Right atrium auricular region (tissue), 2 donors: Measurements from ENCODE around the gene KRTAP10-1. TPM values are rescaled to one million over a fixed set of nuclear protein-coding genes. Genes with fewer than 3 reads are reported as not detected.

Source experiments
- DNase-seq: peaks from one replicate; pipeline ENCODE4 v3.0.0-alpha.2; 2019; ENCODE audit warnings: low spot score
- H3K27ac ChIP-seq, 2 donors: fragments of 200-600 bp; sonication (generic); 1 replicate in 1 of 2; 2 replicates in 1 of 2; pipeline ENCODE4 v1.5.1; 2016 to 2019
- H3K27me3 ChIP-seq, 2 donors: fragments of 200-600 bp; sonication (generic); one replicate each; pipeline versions ENCODE4 v1.5.1 to v1.6.0; 2017 to 2019
- H3K36me3 ChIP-seq: fragments of 200-600 bp; sonication (generic); one replicate; pipeline ENCODE4 v1.5.1; 2016
- H3K4me1 ChIP-seq, 2 donors: fragments of 200-600 bp; sonication (generic); one replicate each; pipeline versions ENCODE4 v1.5.1 to v1.6.0; 2017 to 2019
- H3K4me3 ChIP-seq, 2 donors: fragments of 200-600 bp; sonication (generic); 1 replicate in 1 of 2; 2 replicates in 1 of 2; pipeline ENCODE4 v1.5.1; 2017 to 2019; ENCODE audit warnings: mild to moderate bottlenecking in 1 of 2, moderate library complexity in 1 of 2
- H3K9me3 ChIP-seq, 2 donors: fragments of 200-600 bp; sonication (generic); one replicate each; pipeline ENCODE4 v1.5.1; 2019
- CTCF ChIP-seq, 2 donors: fragments of 200-600 bp; sonication (generic); IDR thresholded peaks; one replicate each; pipeline ENCODE4 v1.5.1; 2019; ENCODE audit warnings: antibody characterized with exemption in 2 of 2
- total RNA-seq, 2 donors: library from RNA; depleted of rRNA; stranded (reverse); fragments of >200 nt; gene quantifications; one replicate each; pipeline ENCODE4 v1.1.0, GENCODE V29; 2016

The KRTAP10-1 gene
- total RNA-seq, 2 donors from 2014 or later, result not detected

DNA sequence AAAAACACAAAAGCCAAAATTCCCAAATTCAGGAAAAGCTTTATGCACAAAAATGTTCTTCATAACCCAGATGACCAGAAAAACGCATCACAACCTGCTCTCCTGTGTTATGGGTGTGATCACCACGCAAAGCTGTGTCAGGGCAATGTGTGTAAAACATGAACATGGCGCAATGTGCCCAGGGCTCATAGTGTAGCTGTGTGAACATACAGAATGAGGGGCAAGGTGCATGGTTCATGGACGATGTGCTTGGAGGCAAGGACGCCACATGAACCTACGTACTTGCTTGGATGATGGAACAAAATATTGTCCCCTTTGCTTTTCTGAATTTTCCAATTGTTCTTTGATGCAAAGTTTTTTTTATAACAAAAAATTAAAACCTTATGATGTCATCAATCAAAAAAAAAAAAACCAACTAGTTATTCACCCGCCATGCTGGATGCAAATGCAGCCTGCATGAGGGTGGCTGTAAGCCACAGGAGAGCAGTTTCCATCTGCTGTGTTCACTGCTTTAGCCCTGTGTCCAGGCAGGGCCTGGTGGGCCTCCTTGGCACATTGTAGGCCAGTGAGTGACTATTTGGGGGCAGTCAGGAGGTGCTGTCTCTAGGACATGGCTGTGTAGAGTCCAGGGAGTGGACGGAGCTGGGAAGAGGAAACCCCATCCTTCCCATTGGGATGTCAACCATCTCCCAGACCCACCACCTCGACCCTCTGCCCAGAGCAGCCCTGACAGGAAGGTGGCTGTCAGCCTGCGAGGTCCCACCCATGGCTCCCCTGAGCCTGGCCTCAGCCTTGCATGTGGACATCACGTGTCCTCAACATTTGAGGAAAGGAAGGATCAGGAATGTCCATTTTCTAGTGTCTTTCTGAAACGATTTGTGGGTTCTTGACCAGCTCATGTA, 13.6 kb downstream of the KRTAP10-1 start:
- Histone ChIP-seq H3K4me3 (no peak overlapping the region), H3K36me3 (no peaks in the 10 kb centered on the region), H3K27ac (no peak overlapping the region), H3K4me1 (no peaks in the 10 kb centered on the region), H3K9me3 (no peaks in the 10 kb centered on the region), H3K27me3 (no peaks in the 10 kb centered on the region)
- no peak for TF ChIP-seq CTCF (IDR thresholded peaks at IDR 0.05)
- no peak for DNase-seq

GRCh38 chr21:44525391-44526095, 14.5 kb downstream of the KRTAP10-1 start:
- Histone ChIP-seq H3K27me3 (no peaks in the 10 kb centered on the region), H3K4me1 (no peaks in the 10 kb centered on the region), H3K36me3 (no peaks in the 10 kb centered on the region), H3K27ac (no peak overlapping the region), H3K9me3 (no peaks in the 10 kb centered on the region), H3K4me3 (no peak overlapping the region)
- DNase-seq, result no peak
- TF ChIP-seq CTCF (IDR thresholded peaks at IDR 0.05), result no peak

GRCh38 chr21:44524414-44525371, 15.3 kb downstream of the KRTAP10-1 start:
- TF ChIP-seq CTCF (IDR thresholded peaks at IDR 0.05), result no peak
- H3K4me3 ChIP-seq, result no peak overlapping the region
- DNase-seq, result no peak
- H3K27ac ChIP-seq, result no peak overlapping the region
- H3K4me1 ChIP-seq, result no peaks in the 10 kb centered on the region
- H3K36me3 ChIP-seq, result no peaks in the 10 kb centered on the region
- H3K9me3 ChIP-seq, result no peaks in the 10 kb centered on the region
- H3K27me3 ChIP-seq, result no peaks in the 10 kb centered on the region

GRCh38 chr21:44523567-44524413, 16.2 kb downstream of the KRTAP10-1 start:
- Histone ChIP-seq H3K27me3 (no peaks in the 10 kb centered on the region), H3K36me3 (no peaks in the 10 kb centered on the region), H3K4me1 (no peaks in the 10 kb centered on the region), H3K27ac (no peak overlapping the region), H3K4me3 (no peak overlapping the region), H3K9me3 (no peaks in the 10 kb centered on the region)
- no peak for DNase-seq
- no peak for TF ChIP-seq CTCF (IDR thresholded peaks at IDR 0.05)

DNA sequence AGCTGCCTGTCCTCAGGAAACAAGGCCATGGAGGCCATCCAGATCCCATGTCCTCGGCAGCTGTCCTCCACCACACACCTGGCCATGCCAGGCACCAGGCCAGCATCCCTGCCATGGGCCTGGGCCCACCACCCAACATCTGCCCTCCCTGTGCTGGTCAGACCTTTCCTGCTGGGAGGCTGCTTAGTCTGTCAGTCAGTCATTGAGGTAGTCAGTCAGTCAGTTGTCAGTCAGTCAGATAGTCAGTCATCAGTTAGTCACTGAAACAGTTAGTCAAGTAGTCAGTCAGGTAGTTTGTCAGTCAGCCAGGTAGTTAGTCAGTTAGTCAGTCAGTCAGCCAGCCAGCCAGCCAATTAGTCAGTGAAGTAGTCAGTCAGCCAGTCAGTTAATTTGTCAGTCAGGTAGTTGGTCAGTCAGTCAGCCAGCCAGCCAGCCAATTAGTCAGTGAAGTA, 17.2 kb downstream of the KRTAP10-1 start:
- TF ChIP-seq CTCF (IDR thresholded peaks at IDR 0.05), result no peak
- no peak for DNase-seq
- H3K27ac ChIP-seq, result no peak overlapping the region

More for the DNA sequence above, 17.2 kb downstream of the KRTAP10-1 start:
- Histone ChIP-seq H3K4me1 (no peaks in the 10 kb centered on the region), H3K9me3 (no peaks in the 10 kb centered on the region), H3K4me3 (no peak overlapping the region), H3K27me3 (no peaks in the 10 kb centered on the region), H3K36me3 (no peaks in the 10 kb centered on the region)
